ENCODE data around the gene POLRMT.
"Not testable (repeated sequence)": the region's sequence is repeated elsewhere in the genome, so short reads cannot be mapped to it uniquely, and the experiment has no call there.

POLRMT gene

DNA sequence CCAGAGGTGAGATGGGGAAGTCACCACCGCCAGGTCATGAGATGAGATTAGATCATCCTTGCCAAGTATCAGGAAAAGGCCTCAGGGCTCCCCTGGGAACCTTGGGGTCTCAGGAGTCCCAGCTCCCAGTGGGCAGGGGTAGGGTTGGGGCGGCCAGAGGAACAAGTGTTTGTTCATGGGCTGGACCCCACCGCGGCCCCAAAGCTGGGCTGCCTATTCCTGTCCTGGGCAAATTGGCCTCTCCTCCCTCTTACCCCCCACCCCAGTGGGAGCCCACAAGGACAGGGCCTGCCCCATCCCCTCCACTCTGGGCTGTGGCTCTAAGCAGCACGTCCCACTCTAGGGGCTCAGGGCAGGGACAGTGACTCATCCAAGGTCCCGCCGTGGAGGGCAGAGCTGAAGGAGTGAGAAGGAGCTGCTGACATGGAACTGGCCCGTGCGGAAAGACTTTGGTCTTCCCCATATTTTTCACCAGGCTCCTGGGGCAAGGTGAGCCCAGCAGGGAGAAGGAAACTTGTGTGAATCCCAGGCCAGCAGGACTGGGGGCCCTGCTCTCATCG is 47.7 kb downstream of the POLRMT start:
- Mint-ChIP-seq H3K36me3 (ENCODE audit: low read depth) (no peaks in the 10 kb centered on the region), H3K4me3 (no peak overlapping the region), H3K9me3 (no peaks in the 10 kb centered on the region), H3K4me1 (ENCODE audit: low read depth) (peaks cover 2% of the 10 kb centered on the region), H3K27ac (no peak overlapping the region), H3K27me3 (ENCODE audit: low read depth) (peaks cover 13% of the 10 kb centered on the region)
- DNase-seq (ENCODE audit: low spot score), result no peak

GRCh38 chr19:585146-585545 is 48.2 kb downstream of the POLRMT start:
- H3K27me3 Mint-ChIP-seq (ENCODE audit: low read depth), result peaks cover 11% of the 10 kb centered on the region
- not testable (repeated sequence) for H3K4me1 Mint-ChIP-seq (ENCODE audit: low read depth); H3K4me3 Mint-ChIP-seq; H3K36me3 Mint-ChIP-seq (ENCODE audit: low read depth); H3K9me3 Mint-ChIP-seq; DNase-seq (ENCODE audit: low spot score); H3K27ac Mint-ChIP-seq

DNA sequence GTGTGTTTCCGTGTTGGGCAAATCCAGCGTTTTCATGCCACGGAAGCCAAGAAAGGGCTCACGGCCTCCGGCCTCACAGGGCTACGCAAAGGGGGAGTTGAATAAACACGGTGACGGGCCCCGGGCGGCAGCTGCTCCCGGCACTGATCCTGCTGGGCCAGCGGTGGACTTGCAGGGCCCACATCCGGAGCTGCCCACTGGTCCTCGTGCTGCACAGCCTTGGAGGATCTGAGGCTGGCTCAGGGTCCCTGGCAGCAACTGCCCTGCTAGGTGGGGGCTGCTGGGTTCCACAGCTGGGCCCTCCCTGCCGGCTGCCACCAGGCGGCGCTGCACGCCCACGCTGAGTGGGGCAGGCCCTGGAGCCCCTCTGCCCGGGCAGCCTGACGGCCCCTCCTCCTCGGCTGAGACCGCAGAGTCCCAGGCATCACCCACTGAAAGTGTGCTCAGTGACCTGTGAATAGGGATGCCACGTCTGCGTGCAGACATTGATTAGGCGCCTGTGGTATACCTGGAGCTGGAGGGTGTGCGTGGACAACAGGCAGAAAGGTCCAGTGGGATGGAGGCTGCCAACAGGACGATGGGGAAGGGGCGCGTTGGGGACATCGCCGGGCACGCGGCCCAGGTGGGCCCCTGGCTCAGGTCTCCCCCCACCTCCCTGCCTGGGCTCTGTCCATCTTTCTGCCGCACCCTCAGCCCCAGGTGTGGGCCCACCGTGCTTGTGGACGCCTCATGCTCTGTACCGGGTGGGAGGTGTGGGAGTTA is 48.9 kb downstream of the POLRMT start:
- Mint-ChIP-seq H3K9me3 (no peaks in the 10 kb centered on the region), H3K27me3 (ENCODE audit: low read depth) (peaks cover 11% of the 10 kb centered on the region), H3K4me3 (no peak overlapping the region), H3K27ac (no peak overlapping the region), H3K4me1 (ENCODE audit: low read depth) (peaks cover 2% of the 10 kb centered on the region), H3K36me3 (ENCODE audit: low read depth) (peaks cover 6% of the 10 kb centered on the region)
- peak; percentile 48 for DNase-seq (ENCODE audit: low spot score)

- H3K4me3 Mint-ChIP-seq, result no peak overlapping the region
- no peak overlapping the region for H3K27ac Mint-ChIP-seq
- peaks cover 2% of the 10 kb centered on the region for H3K4me1 Mint-ChIP-seq (ENCODE audit: low read depth)
- DNase-seq (ENCODE audit: low spot score), result no peak
- peaks cover 8% of the 10 kb centered on the region for H3K27me3 Mint-ChIP-seq (ENCODE audit: low read depth)
- H3K36me3 Mint-ChIP-seq (ENCODE audit: low read depth), result peaks cover 6% of the 10 kb centered on the region
- H3K9me3 Mint-ChIP-seq, result no peaks in the 10 kb centered on the region
These were observed 49.4 kb downstream of the POLRMT start for GRCh38 chr19:583968-584239.

- Mint-ChIP-seq H3K27ac (no peak overlapping the region), H3K27me3 (ENCODE audit: low read depth) (peaks cover 4% of the 10 kb centered on the region), H3K4me3 (no peak overlapping the region)
These were observed 50.0 kb downstream of the POLRMT start for GRCh38 chr19:583198-583967.

GRCh38 chr19:582497-583197 is 50.7 kb downstream of the POLRMT start:
- Mint-ChIP-seq H3K4me3 (no peak overlapping the region), H3K27ac (no peak overlapping the region), H3K9me3 (no peaks in the 10 kb centered on the region), H3K27me3 (ENCODE audit: low read depth) (no peaks in the 10 kb centered on the region), H3K36me3 (ENCODE audit: low read depth) (peaks cover 6% of the 10 kb centered on the region), H3K4me1 (ENCODE audit: low read depth) (peaks cover 2% of the 10 kb centered on the region)
- no peak for DNase-seq (ENCODE audit: low spot score)

More at GRCh38 chr19:583198-583967, 50.0 kb downstream of the POLRMT start:
- H3K9me3 Mint-ChIP-seq, result no peaks in the 10 kb centered on the region
- DNase-seq (ENCODE audit: low spot score), result no peak
- H3K36me3 Mint-ChIP-seq (ENCODE audit: low read depth), result peaks cover 6% of the 10 kb centered on the region
- peaks cover 2% of the 10 kb centered on the region for H3K4me1 Mint-ChIP-seq (ENCODE audit: low read depth)

- peaks cover 6% of the 10 kb centered on the region for H3K36me3 Mint-ChIP-seq (ENCODE audit: low read depth)
- H3K27me3 Mint-ChIP-seq (ENCODE audit: low read depth), result no peaks in the 10 kb centered on the region
- no peaks in the 10 kb centered on the region for H3K9me3 Mint-ChIP-seq
- no peak for DNase-seq (ENCODE audit: low spot score)
- peaks cover 2% of the 10 kb centered on the region for H3K4me1 Mint-ChIP-seq (ENCODE audit: low read depth)
- no peak overlapping the region for H3K27ac Mint-ChIP-seq
- H3K4me3 Mint-ChIP-seq, result no peak overlapping the region
These were observed 51.8 kb downstream of the POLRMT start for GRCh38 chr19:581399-582111.

GRCh38 chr19:580274-580835 is 53.0 kb downstream of the POLRMT start:
- no peaks in the 10 kb centered on the region for H3K9me3 Mint-ChIP-seq
- no peak overlapping the region for H3K4me3 Mint-ChIP-seq
- peaks cover 2% of the 10 kb centered on the region for H3K4me1 Mint-ChIP-seq (ENCODE audit: low read depth)
- H3K36me3 Mint-ChIP-seq (ENCODE audit: low read depth), result peaks cover 6% of the 10 kb centered on the region
- no peak for DNase-seq (ENCODE audit: low spot score)
- no peaks in the 10 kb centered on the region for H3K27me3 Mint-ChIP-seq (ENCODE audit: low read depth)
- H3K27ac Mint-ChIP-seq, result no peak overlapping the region

DNA sequence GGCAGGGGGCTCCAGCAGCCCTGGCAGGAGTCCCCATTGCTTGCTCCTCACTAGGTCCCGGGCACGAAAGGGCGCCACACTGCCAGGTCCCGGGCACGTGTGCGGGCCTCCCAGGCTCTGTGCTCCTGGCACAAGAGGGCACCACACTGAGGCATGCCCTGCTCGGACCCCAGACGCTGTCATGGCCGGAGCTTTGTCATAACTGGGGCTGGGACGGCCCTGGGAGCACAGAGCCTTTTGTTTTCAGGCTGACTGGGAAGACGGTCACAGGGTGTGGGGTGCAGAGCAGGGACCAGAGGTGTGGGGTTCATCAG is 53.5 kb downstream of the POLRMT start:
- Mint-ChIP-seq H3K36me3 (ENCODE audit: low read depth) (peaks cover 6% of the 10 kb centered on the region), H3K9me3 (no peaks in the 10 kb centered on the region), H3K27me3 (ENCODE audit: low read depth) (no peaks in the 10 kb centered on the region), H3K4me3 (no peak overlapping the region), H3K27ac (no peak overlapping the region), H3K4me1 (ENCODE audit: low read depth) (peaks cover 4% of the 10 kb centered on the region)
- DNase-seq (ENCODE audit: low spot score), result no peak

DNA sequence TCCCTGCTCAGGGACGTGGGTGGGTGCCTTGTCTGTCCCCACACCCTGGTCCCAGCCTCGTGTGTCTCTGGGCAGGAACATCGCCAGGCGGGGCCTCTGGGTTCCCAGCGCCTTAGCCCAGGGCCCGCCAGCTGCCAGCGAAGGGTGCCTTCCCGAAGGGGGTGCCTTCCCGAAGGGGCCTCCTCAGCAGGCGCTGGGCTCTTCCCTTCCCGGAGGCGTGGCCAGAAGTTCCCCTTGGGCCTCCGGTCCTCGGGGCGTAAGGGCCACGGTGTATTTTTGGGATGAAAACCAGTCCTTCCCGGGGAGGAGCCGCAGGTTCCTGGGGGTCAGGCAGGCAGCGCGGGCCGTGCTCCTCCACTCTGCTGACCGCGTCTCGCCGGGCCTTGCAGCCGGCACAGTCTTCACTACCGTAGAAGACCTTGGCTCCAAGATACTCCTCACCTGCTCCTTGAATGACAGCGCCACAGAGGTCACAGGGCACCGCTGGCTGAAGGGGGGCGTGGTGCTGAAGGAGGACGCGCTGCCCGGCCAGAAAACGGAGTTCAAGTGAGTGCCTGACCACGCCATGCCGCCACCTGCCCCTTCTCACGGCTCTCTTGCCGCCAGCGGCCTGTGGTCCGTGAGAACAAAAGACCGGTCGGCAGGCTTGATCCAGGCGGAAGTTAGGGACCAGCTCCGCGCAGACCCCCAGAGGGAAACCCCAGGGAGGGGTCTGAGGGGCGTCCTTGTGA is 54.1 kb downstream of the POLRMT start:
- no peaks in the 10 kb centered on the region for H3K9me3 Mint-ChIP-seq
- H3K27me3 Mint-ChIP-seq (ENCODE audit: low read depth), result no peaks in the 10 kb centered on the region
- no peak overlapping the region for H3K27ac Mint-ChIP-seq
- peaks cover 6% of the 10 kb centered on the region for H3K36me3 Mint-ChIP-seq (ENCODE audit: low read depth)
- no peak overlapping the region for H3K4me3 Mint-ChIP-seq
- H3K4me1 Mint-ChIP-seq (ENCODE audit: low read depth), result peaks cover 4% of the 10 kb centered on the region
- DNase-seq (ENCODE audit: low spot score), result no peak

- no peak for DNase-seq (ENCODE audit: low spot score)
- Mint-ChIP-seq H3K36me3 (ENCODE audit: low read depth) (peaks cover 6% of the 10 kb centered on the region), H3K27me3 (ENCODE audit: low read depth) (no peaks in the 10 kb centered on the region), H3K4me1 (ENCODE audit: low read depth) (peaks cover 7% of the 10 kb centered on the region), H3K4me3 (no peak overlapping the region), H3K27ac (no peak overlapping the region), H3K9me3 (no peaks in the 10 kb centered on the region)
These were observed 55.6 kb downstream of the POLRMT start for GRCh38 chr19:577439-578392.

GRCh38 chr19:576768-577438 is 56.4 kb downstream of the POLRMT start:
- no peak for DNase-seq (ENCODE audit: low spot score)
- Mint-ChIP-seq H3K36me3 (ENCODE audit: low read depth) (peaks cover 6% of the 10 kb centered on the region), H3K4me3 (no peak overlapping the region), H3K4me1 (ENCODE audit: low read depth) (peaks cover 10% of the 10 kb centered on the region), H3K9me3 (no peaks in the 10 kb centered on the region), H3K27me3 (ENCODE audit: low read depth) (no peaks in the 10 kb centered on the region), H3K27ac (no peak overlapping the region)
